ENCODE measurements around the gene CABP7. TPM values are rescaled to one million over a fixed set of nuclear protein-coding genes. Genes with fewer than 3 reads are reported as not detected.

CABP7 gene
- total RNA-seq, 1 experiment from 2014 or later, result not detected

- CTCF ChIA-PET, result no interaction called here
- Mint-ChIP-seq H3K36me3 (ENCODE audit: insufficient read depth, unreplicated experiment) (peaks cover 22% of the 10 kb centered on the region), H3K4me1 (ENCODE audit: low read depth, unreplicated experiment) (peaks cover 16% of the 10 kb centered on the region), H3K27me3 (ENCODE audit: unreplicated experiment) (peaks cover 91% of the 10 kb centered on the region), H3K9me3 (ENCODE audit: low read depth, unreplicated experiment) (no peaks in the 10 kb centered on the region), H3K27ac (ENCODE audit: unreplicated experiment) (no peak overlapping the region), H3K4me3 (ENCODE audit: low read depth, unreplicated experiment) (no peak overlapping the region)
- TF ChIP-seq, protein P1, sequence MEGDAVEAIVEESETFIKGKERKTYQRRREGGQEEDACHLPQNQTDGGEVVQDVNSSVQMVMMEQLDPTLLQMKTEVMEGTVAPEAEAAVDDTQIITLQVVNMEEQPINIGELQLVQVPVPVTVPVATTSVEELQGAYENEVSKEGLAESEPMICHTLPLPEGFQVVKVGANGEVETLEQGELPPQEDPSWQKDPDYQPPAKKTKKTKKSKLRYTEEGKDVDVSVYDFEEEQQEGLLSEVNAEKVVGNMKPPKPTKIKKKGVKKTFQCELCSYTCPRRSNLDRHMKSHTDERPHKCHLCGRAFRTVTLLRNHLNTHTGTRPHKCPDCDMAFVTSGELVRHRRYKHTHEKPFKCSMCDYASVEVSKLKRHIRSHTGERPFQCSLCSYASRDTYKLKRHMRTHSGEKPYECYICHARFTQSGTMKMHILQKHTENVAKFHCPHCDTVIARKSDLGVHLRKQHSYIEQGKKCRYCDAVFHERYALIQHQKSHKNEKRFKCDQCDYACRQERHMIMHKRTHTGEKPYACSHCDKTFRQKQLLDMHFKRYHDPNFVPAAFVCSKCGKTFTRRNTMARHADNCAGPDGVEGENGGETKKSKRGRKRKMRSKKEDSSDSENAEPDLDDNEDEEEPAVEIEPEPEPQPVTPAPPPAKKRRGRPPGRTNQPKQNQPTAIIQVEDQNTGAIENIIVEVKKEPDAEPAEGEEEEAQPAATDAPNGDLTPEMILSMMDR (IDR thresholded peaks at IDR 0.05; ENCODE audit: unreplicated experiment), result no peak
- intact Hi-C loops (cut with micrococcal nuclease; ENCODE audit: unreplicated experiment), result no loop called here
- no peak for DNase-seq
- BruUV-seq (replicated peaks), result no TSS peak
These were observed 2.0 kb upstream of the CABP7 start for GRCh38 chr22:29717789-29718188.

DNA sequence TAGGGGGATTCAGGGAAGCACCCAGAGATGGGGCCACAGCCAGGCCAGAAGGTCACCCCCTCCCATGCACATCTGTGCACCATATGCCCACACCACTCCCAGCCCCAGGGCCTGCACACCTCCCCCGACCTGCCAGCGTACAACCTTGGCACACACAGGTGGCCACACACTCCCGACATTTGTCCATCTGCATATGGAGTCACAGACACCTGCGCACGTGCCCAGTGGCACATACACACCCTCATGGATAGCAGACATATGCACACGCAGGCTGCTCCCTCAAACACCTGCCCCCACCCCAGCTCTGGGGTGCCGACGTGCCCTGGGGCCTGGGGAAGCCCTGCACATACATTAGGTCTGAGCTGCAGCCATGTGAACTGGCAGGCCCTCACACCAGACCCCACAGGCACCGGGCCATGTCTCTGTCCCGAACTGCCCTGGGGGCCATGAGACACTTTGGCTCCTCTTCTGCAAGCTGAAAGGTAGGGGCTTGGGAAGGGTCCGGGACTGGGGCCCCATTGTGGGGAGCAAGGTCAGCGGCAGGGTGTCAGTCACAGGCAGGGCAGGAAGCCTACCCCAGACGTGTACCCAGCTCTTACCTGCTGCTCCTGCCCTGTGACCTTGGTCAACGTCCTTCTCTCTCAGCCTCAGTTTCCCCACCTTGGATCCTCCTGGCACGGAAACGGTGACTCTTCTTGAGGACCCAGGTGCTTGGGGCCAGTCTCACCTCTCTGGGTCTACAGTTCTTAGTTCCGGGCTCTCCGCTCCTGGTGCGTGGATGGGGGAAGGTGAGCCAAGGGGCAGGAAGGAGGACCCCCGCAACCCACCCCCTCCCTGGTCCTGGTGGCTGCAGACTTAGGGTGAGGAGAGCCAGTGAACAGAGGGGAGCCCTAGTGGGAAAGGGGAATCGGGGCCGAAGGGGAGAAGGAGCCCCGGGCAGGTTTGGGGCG lies 579 bp upstream of the CABP7 start:
- no peaks in the 10 kb centered on the region for H3K9me3 Mint-ChIP-seq (ENCODE audit: low read depth, unreplicated experiment)
- peaks cover 16% of the 10 kb centered on the region for H3K4me1 Mint-ChIP-seq (ENCODE audit: low read depth, unreplicated experiment)
- H3K36me3 Mint-ChIP-seq (ENCODE audit: insufficient read depth, unreplicated experiment), result peaks cover 25% of the 10 kb centered on the region
- intact Hi-C loops (cut with micrococcal nuclease; ENCODE audit: unreplicated experiment), result no loop called here
- CTCF ChIA-PET, result interaction anchor here (0.5 kb wide), 1 partner anchor 77 kb away, joined by 4 read pairs; no protein-coding TSS in a partner anchor
- no peak overlapping the region for H3K27ac Mint-ChIP-seq (ENCODE audit: unreplicated experiment)
- no TSS peak for BruUV-seq (replicated peaks)
- H3K27me3 Mint-ChIP-seq (ENCODE audit: unreplicated experiment), result peaks cover 92% of the 10 kb centered on the region
- H3K4me3 Mint-ChIP-seq (ENCODE audit: low read depth, unreplicated experiment), result no peak overlapping the region
- no peak for DNase-seq
- TF ChIP-seq, protein P1 (IDR thresholded peaks at IDR 0.05; ENCODE audit: unreplicated experiment), result no peak

- intact Hi-C loops (cut with micrococcal nuclease; ENCODE audit: unreplicated experiment), result no loop called here
- Mint-ChIP-seq H3K36me3 (ENCODE audit: insufficient read depth, unreplicated experiment) (peaks cover 25% of the 10 kb centered on the region), H3K27me3 (ENCODE audit: unreplicated experiment) (peaks cover 76% of the 10 kb centered on the region), H3K4me1 (ENCODE audit: low read depth, unreplicated experiment) (peaks cover 12% of the 10 kb centered on the region), H3K9me3 (ENCODE audit: low read depth, unreplicated experiment) (no peaks in the 10 kb centered on the region), H3K27ac (ENCODE audit: unreplicated experiment) (no peak overlapping the region), H3K4me3 (ENCODE audit: low read depth, unreplicated experiment) (peak overlapping the region; percentile 25)
- TF ChIP-seq, protein P1 (IDR thresholded peaks at IDR 0.05; ENCODE audit: unreplicated experiment), result no peak
- DNase-seq, result no peak
- no TSS peak for BruUV-seq (replicated peaks)
- CTCF ChIA-PET, result no interaction called here
These were observed 1.1 kb downstream of the CABP7 start for GRCh38 chr22:29720811-29721323.

- H3K4me1 Mint-ChIP-seq (ENCODE audit: low read depth, unreplicated experiment), result no peaks in the 10 kb centered on the region
- peaks cover 17% of the 10 kb centered on the region for H3K36me3 Mint-ChIP-seq (ENCODE audit: insufficient read depth, unreplicated experiment)
- DNase-seq, result peak; percentile 44
- intact Hi-C loops (cut with micrococcal nuclease; ENCODE audit: unreplicated experiment), result no loop called here
- H3K27ac Mint-ChIP-seq (ENCODE audit: unreplicated experiment), result no peak overlapping the region
- CTCF ChIA-PET, result no interaction called here
- BruUV-seq (replicated peaks), result no TSS peak
- TF ChIP-seq, protein P1 (IDR thresholded peaks at IDR 0.05; ENCODE audit: unreplicated experiment), result no peak
- no peaks in the 10 kb centered on the region for H3K9me3 Mint-ChIP-seq (ENCODE audit: low read depth, unreplicated experiment)
- H3K27me3 Mint-ChIP-seq (ENCODE audit: unreplicated experiment), result peaks cover 63% of the 10 kb centered on the region
- no peak overlapping the region for H3K4me3 Mint-ChIP-seq (ENCODE audit: low read depth, unreplicated experiment)
These were observed 2.3 kb downstream of the CABP7 start for GRCh38 chr22:29722151-29722550.

Measured in Calu3 (cell line).